HEK293T (cell line): Measurements from ENCODE around the gene ZNF205.
"Not testable (repeated sequence)": the region's sequence is repeated elsewhere in the genome, so short reads cannot be mapped to it uniquely, and the experiment has no call there.

ENCODE experiments used
- CTCF ChIA-PET: fragments of 350-600 bp; formaldehyde crosslinking; extraction: SDS; loops from one replicate; lab custom pipeline; 2021; ENCODE audit warnings: antibody characterized with exemption, inconsistent platforms; lab: Yijun Ruan, JAX
- POLR2A ChIA-PET: fragments of 350-600 bp; formaldehyde crosslinking; extraction: SDS; loops from one replicate; lab custom pipeline; 2020; ENCODE audit warnings: antibody characterized with exemption, inconsistent platforms; lab: Yijun Ruan, JAX
- DNase-seq: peaks from one replicate; pipeline ENCODE4 v3.0.0; 2012; ENCODE audit warnings: mixed read lengths; ENCODE audit errors: extremely low spot score
- ARNT ChIP-seq: fragments of 450-650 bp; IDR thresholded peaks from 2 replicates; pipeline ENCODE4 v1.6.1; 2017; ENCODE audit warnings: mild to moderate bottlenecking
- BHLHE40 ChIP-seq: fragments of 450-650 bp; IDR thresholded peaks from 2 replicates; pipeline ENCODE4 v1.6.1; 2016; ENCODE audit warnings: mild to moderate bottlenecking, moderate library complexity, borderline replicate concordance
- CTBP1 ChIP-seq: fragments of 450-650 bp; IDR thresholded peaks from 2 replicates; pipeline ENCODE4 v1.6.1; 2016; ENCODE audit warnings: borderline replicate concordance
- ELF4 ChIP-seq: fragments of 450-650 bp; IDR thresholded peaks from 2 replicates; pipeline ENCODE4 v1.6.1; 2017; ENCODE audit warnings: antibody characterized with exemption
- FOXA1 ChIP-seq: fragments of 450-650 bp; IDR thresholded peaks from 2 replicates; pipeline ENCODE4 v1.6.1; 2016; ENCODE audit warnings: mild to moderate bottlenecking
- FOXK2 ChIP-seq: fragments of 450-650 bp; IDR thresholded peaks from 2 replicates; pipeline ENCODE4 v1.6.1; 2016; ENCODE audit warnings: mild to moderate bottlenecking
- FOXM1 ChIP-seq: fragments of 450-650 bp; IDR thresholded peaks from 2 replicates; pipeline ENCODE4 v1.6.1; 2017; ENCODE audit warnings: mild to moderate bottlenecking, borderline replicate concordance
- HDGF ChIP-seq: fragments of 450-650 bp; IDR thresholded peaks from 2 replicates; pipeline ENCODE4 v1.6.1; 2017; ENCODE audit warnings: antibody characterized with exemption, borderline replicate concordance
- L3MBTL2 ChIP-seq: fragments of 450-650 bp; conservative IDR thresholded peaks from 2 replicates; pipeline ENCODE4 v1.6.1; 2016; ENCODE audit warnings: mild to moderate bottlenecking
- LEF1 ChIP-seq: fragments of 450-650 bp; IDR thresholded peaks from 2 replicates; pipeline ENCODE4 v1.6.1; 2017; ENCODE audit warnings: mild to moderate bottlenecking, borderline replicate concordance
- NFRKB ChIP-seq: fragments of 450-650 bp; IDR thresholded peaks from 2 replicates; pipeline ENCODE4 v1.6.1; 2016; ENCODE audit warnings: mild to moderate bottlenecking, moderate library complexity
- SP1 ChIP-seq: fragments of 450-650 bp; IDR thresholded peaks from 2 replicates; pipeline ENCODE4 v1.6.1; 2017
- SUZ12 ChIP-seq: fragments of 450-650 bp; IDR thresholded peaks from 2 replicates; pipeline ENCODE4 v1.6.1; 2016; ENCODE audit warnings: mild to moderate bottlenecking
- TARDBP ChIP-seq: fragments of 450-650 bp; IDR thresholded peaks from 2 replicates; pipeline ENCODE4 v1.6.1; 2016
- ZNF384 ChIP-seq: fragments of 450-650 bp; IDR thresholded peaks from 2 replicates; pipeline ENCODE4 v1.6.1; 2016
- TF ChIP-seq, protein P1 (sequence below): fragments of 450-650 bp; IDR thresholded peaks from 2 replicates; pipeline ENCODE4 v1.6.1; 2016

ZNF205 gene

GRCh38 chr16:3138342-3138741 lies 26.0 kb downstream of the ZNF205 start:
- CTCF ChIA-PET: interaction anchor here (1.2 kb wide), 1 partner anchor 9 kb away, joined by 4 read pairs; no protein-coding TSS in a partner anchor
- DNase-seq: no peak
- no peak for TF ChIP-seq ZNF384
- no peak for TF ChIP-seq TARDBP
- no peak for TF ChIP-seq FOXM1
- TF ChIP-seq ELF4: no peak
- TF ChIP-seq, protein P1, sequence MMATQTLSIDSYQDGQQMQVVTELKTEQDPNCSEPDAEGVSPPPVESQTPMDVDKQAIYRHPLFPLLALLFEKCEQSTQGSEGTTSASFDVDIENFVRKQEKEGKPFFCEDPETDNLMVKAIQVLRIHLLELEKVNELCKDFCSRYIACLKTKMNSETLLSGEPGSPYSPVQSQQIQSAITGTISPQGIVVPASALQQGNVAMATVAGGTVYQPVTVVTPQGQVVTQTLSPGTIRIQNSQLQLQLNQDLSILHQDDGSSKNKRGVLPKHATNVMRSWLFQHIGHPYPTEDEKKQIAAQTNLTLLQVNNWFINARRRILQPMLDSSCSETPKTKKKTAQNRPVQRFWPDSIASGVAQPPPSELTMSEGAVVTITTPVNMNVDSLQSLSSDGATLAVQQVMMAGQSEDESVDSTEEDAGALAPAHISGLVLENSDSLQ: no peak
- no peak for TF ChIP-seq HDGF
- TF ChIP-seq CTBP1: no peak
- no peak for TF ChIP-seq LEF1
- no peak for TF ChIP-seq SUZ12
- no peak for TF ChIP-seq FOXK2
- TF ChIP-seq FOXA1: no peak
- no peak for TF ChIP-seq SP1
- TF ChIP-seq L3MBTL2: no peak
- no peak for TF ChIP-seq BHLHE40
- POLR2A ChIA-PET: interaction anchor here (1.3 to 2.0 kb wide), 2 partner anchors 11 kb away, joined by 4 to 13 read pairs; no protein-coding TSS in a partner anchor

DNA sequence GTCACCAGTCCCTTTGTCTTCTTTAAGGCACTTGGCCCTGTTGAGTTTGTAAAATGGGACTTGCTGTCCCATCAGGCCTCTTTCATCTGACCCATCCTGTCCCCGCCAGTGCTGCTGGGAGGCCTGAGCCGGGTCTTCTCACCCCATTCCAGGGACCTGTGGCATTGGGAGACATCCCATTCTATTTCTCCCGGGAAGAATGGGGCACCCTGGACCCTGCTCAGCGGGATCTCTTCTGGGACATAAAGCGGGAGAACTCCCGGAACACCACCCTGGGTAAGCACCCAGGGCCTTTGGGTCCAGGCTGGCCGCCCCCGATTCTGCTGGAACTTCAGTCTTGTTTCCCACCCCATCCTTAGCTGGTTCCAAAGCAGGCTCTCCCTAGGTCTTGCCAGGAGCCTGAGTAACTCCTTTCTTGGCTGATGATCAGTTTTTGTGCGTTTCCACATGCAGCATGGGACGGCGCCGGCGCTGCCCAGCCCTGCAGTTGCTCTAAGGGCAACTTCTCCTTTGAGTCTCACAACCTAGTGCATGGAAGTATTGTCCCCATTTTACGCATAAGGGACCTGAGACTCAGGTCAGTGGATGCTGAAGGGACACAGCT lies 26.5 kb downstream of the ZNF205 start:
- DNase-seq: no peak
- TF ChIP-seq FOXM1: no peak
- TF ChIP-seq NFRKB: no peak
- no peak for TF ChIP-seq SUZ12
- no peak for TF ChIP-seq SP1
- CTCF ChIA-PET: interaction anchor here (1.2 kb wide), 1 partner anchor 10 kb away, joined by 4 read pairs; no protein-coding TSS in a partner anchor
- POLR2A ChIA-PET: interaction anchor here (1.3 kb wide), 1 partner anchor 10 kb away, joined by 4 read pairs; no protein-coding TSS in a partner anchor

DNA sequence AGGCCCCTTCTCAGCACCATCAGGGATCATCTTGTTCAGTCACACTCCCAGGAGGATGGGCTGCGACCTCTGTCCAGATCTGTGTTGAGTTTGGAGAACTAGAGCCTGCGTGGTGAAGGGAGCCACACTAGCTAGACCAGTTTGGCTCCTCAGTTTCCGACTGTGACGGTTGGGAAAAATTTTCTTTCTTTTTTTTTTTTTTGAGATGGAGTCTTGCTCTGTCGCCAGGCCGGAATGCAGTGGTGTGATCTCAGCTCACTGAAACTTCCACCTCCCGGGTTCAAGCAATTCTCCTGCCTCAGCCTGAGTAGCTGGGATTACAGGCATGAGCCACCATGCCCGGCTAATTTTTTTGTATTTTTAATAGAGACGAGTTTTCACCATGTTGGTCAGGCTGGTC lies 27.2 kb downstream of the ZNF205 start:
- POLR2A ChIA-PET: interaction anchor here (1.3 kb wide), 1 partner anchor 10 kb away, joined by 4 read pairs; no protein-coding TSS in a partner anchor
- CTCF ChIA-PET, DNase-seq: not testable (repeated sequence)

DNA sequence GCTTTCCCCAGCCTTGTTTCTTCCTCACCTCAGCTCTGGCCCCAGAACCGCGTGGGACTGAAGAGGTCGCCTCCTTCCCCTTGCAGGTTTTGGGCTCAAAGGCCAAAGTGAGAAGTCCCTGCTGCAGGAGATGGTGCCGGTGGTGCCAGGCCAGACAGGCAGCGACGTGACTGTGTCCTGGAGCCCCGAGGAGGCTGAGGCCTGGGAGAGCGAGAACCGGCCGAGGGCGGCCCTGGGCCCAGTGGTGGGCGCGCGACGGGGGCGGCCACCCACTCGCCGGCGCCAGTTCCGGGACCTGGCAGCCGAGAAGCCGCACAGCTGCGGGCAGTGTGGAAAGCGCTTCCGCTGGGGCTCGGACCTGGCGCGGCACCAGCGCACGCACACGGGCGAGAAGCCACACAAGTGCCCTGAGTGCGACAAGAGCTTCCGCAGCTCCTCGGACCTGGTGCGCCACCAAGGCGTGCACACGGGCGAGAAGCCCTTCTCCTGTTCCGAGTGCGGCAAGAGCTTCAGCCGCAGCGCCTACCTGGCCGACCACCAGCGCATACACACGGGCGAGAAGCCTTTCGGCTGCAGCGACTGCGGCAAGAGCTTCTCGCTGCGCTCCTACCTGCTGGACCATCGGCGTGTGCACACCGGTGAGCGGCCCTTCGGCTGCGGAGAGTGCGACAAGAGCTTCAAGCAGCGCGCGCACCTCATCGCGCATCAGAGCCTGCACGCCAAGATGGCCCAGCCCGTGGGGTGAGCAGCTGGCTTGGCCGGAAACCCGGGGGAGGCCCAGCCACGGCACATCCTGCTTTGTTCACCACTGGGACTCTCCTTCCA lies 28.4 kb downstream of the ZNF205 start:
- no peak for DNase-seq
- POLR2A ChIA-PET: interaction anchor here (1.9 kb wide), 1 partner anchor 9 kb away, joined by 9 read pairs; no protein-coding TSS in a partner anchor
- TF ChIP-seq BHLHE40 (no peak), ZNF384 (no peak), SP1 (no peak), FOXA1 (no peak), L3MBTL2 (no peak), SUZ12 (no peak), HDGF (no peak), NFRKB (no peak), ARNT (no peak)
- CTCF ChIA-PET: no interaction called here

DNA sequence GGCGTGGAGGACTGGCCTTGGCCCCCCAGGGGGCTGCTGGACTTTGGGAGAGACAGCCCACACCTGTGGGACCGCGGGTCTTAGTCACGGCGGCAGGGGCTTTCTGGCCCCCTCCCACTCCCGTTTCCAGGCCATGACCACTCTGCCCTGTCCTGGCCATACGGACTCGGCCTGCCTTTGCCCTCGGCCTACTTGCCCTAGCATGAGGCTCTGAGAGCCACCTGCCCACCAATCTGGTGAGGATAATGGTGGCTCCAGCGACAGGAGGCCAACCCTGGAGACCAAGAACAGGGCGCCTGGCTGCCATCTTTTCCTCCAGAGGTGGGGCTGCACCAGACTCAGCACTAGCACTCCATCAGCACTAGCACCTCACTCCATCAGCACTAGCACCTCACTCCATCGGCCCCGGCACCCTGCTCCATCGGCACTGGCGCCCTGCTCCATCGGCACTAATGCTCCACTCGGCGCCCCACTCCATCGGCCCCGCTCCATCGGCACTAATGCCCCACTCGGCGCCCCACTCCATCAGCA lies 29.5 kb downstream of the ZNF205 start:
- ChIA-PET CTCF (no interaction called here), POLR2A (interaction anchor here (1.0 to 1.9 kb wide), 2 partner anchors 8 to 29 kb away, joined by 4 to 9 read pairs; partner anchors contain the start of gene ZNF205)
- DNase-seq: no peak
- no peak for TF ChIP-seq FOXM1
- TF ChIP-seq ZNF384: no peak
- no peak for TF ChIP-seq SP1
- TF ChIP-seq ARNT: no peak
- TF ChIP-seq FOXK2: no peak
- TF ChIP-seq L3MBTL2: no peak
- no peak for TF ChIP-seq BHLHE40
- TF ChIP-seq TARDBP: no peak
- TF ChIP-seq, protein P1: no peak
- no peak for TF ChIP-seq FOXA1
- no peak for TF ChIP-seq HDGF
- no peak for TF ChIP-seq ELF4

GRCh38 chr16:3142327-3142726 lies 29.9 kb downstream of the ZNF205 start:
- ChIA-PET CTCF (no interaction called here), POLR2A (interaction anchor here (1.0 kb wide), 1 partner anchor 30 kb away, joined by 4 read pairs; the partner anchor contains the start of gene ZNF205)
- no peak for TF ChIP-seq HDGF
- TF ChIP-seq ARNT: no peak
- TF ChIP-seq FOXA1: no peak
- no peak for TF ChIP-seq CTBP1
- TF ChIP-seq, protein P1: no peak
- TF ChIP-seq FOXM1: no peak
- TF ChIP-seq SUZ12: no peak
- no peak for TF ChIP-seq BHLHE40
- TF ChIP-seq NFRKB: no peak
- no peak for TF ChIP-seq SP1
- TF ChIP-seq TARDBP: no peak
- TF ChIP-seq LEF1: no peak
- TF ChIP-seq ZNF384: no peak
- TF ChIP-seq FOXK2: no peak
- TF ChIP-seq ELF4: no peak
- no peak for TF ChIP-seq L3MBTL2
- DNase-seq: no peak
